KG1 (cell line): ENCODE data around the gene CLSTN1.
"Not testable (repeated sequence)": the region's sequence is repeated elsewhere in the genome, so short reads cannot be mapped to it uniquely, and the experiment has no call there.

ENCODE experiments used
- DNase-seq: peaks from one replicate; lab custom pipeline; 2025; lab: John Stamatoyannopoulos, UW

Gene CLSTN1

GRCh38 chr1:9761855-9762254, 61.9 kb downstream of the CLSTN1 start:
- no peak for DNase-seq

- DNase-seq: no peak
These were observed 62.9 kb downstream of the CLSTN1 start for GRCh38 chr1:9760824-9761223.

- no peak for DNase-seq
These were observed 63.8 kb downstream of the CLSTN1 start for GRCh38 chr1:9759939-9760338.

DNA sequence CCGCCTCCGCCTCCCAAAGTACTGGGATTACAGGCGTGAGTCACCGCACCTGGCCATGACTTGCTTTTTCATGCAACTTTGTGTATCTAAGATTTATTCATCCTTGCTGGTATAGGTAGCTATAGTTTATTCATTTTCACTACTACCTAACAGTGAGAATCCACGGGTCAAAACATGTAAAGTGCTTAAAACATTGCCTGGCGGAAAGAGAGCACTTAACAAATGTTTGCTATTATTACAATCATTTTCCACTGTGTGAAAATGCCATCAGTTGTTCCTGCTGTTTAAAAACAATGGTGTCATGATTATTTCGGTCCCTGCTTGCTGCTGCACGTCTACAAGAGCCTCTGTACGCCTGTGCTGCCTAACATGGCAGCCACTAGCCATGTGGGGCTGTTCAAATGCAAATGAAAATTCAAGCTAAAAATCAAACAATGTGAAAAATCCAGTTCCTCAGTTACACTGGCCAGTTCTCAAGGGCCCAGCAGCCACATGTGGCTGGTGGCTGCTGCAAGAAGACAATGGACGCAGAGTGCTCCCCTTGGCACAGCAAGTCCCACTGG, 65.1 kb downstream of the CLSTN1 start:
- DNase-seq: no peak

- no peak for DNase-seq
These were observed 68.2 kb downstream of the CLSTN1 start for GRCh38 chr1:9755441-9755995.

- DNase-seq: no peak
These were observed 70.6 kb downstream of the CLSTN1 start for GRCh38 chr1:9753121-9753531.

GRCh38 chr1:9751971-9752370, 71.8 kb downstream of the CLSTN1 start:
- DNase-seq: no peak

DNA sequence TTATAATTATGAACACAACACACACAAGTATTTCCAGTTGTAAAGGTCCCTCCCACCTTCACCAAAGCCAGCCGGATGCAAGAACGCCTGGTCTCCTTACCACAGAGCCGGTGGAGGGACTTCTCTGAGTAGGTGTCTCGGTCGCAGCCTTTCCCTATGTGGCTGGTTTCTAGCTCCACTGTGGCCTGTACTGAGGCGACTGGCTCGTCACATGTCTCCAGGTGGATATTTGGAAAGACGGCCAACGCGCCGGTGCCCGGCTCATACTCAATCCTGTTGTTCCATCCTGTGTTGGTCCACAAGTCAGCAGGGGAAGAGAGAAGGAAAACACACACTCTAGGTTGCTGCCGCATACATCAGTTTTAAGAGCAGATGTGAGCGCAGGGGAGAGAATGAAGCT, 74.4 kb downstream of the CLSTN1 start:
- no peak for DNase-seq

DNA sequence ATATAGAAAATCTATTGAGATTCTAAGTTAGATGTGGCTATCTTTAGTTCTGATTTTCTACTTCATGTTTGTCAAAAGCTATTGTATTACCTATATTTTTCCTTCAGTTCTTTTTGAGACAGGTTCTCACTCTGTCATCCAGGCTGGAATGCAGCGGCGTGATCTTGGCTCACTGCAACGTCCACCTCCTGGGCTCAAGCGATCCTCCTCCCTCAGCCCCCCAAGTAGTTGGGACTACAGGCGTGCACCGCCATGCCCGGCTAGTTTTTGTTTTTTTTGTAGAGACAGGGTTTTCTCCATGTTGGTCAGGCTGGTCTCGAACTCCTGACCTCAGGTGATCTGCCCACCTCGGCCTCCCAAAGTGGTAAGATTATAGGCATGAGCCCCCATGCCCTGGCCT, 75.4 kb downstream of the CLSTN1 start:
- DNase-seq: not testable (repeated sequence)

DNA sequence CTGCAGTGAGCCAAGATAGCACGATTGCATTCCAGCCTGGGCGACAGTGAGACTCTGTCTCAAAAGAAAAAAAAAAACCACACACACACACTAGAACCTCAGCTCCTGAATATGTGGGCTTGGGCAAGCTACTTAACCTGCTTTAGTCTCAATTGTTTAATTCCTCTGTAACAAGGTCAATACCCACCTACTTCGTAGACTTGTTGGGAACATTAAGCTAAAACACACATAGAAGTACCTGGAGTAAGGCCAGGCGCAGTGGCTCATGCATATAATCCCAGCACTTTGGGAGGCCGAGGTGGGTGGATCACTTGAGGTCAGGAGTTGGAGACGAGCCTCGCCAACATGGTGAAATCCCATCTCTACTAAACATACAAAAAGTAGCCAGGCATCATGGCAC, 77.1 kb downstream of the CLSTN1 start:
- DNase-seq: no peak

DNA sequence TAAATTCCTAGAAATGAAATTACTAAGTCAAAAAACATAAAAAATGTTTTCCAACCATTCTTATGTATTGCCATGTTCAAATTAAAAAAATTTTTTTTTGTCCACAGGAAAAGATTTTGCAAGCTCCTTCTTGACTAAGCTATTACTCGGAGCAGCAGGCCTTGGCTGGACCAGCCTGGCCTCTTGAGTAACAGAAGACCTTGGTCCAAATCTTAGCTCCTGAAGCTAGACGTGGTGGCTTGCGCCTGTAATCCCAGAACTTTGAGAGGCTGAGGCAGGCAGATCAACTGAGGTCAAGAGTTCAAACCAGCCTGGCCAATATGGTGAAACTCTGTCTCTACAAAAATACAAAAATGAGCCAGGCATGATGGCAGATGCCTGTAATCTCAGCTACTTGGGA, 77.6 kb downstream of the CLSTN1 start:
- DNase-seq: no peak

GRCh38 chr1:9744106-9744799, 79.5 kb downstream of the CLSTN1 start:
- no peak for DNase-seq

GRCh38 chr1:9737671-9738070, 86.1 kb downstream of the CLSTN1 start:
- no peak for DNase-seq

GRCh38 chr1:9737057-9737456, 86.7 kb downstream of the CLSTN1 start:
- no peak for DNase-seq

DNA sequence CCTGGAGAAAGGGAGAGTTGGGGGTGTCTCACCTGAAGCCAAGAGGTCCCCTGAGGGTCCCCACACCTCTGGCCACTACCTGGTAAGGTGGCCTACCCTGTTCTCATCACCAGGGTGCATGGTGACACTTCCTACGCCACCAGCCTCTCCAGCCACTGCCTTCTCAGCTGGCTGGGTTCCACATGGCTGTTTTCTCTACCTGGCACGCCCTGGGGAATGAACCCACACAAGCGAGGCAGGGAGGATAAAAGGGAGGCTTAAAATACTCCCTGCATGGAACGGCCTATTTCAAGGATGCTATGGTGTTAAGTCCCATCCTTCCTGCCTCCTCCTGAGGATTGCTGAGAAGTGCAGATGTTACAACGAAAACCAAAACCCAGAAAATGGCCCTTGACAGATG, 87.5 kb downstream of the CLSTN1 start:
- no peak for DNase-seq

DNA sequence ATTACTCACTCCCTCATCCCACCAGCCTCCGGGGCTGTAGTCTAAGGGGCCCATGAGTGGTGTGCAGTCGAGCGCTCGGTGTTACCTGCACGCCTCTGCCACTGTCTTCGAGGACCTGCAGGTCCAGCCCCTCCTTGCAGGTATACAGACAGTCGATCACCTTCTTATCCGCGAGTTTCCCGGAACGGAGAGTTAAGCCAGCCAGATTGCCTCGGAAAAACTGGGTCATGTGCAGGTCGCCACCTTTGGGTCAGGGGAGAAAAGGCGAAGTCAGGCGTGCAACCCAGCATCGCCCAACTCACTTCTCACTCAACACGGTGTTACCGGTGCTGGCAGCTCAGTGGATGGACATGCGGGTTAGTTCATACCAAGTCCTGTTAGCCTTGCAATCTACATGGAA, 88.0 kb downstream of the CLSTN1 start:
- no peak for DNase-seq

GRCh38 chr1:9733160-9733789, 90.5 kb downstream of the CLSTN1 start:
- no peak for DNase-seq

GRCh38 chr1:9732123-9732971, 91.4 kb downstream of the CLSTN1 start:
- no peak for DNase-seq

- DNase-seq: no peak
These were observed 92.2 kb downstream of the CLSTN1 start for GRCh38 chr1:9731561-9731960.

- DNase-seq: no peak
These were observed 92.7 kb downstream of the CLSTN1 start for GRCh38 chr1:9731051-9731537.

GRCh38 chr1:9730096-9730901, 93.5 kb downstream of the CLSTN1 start:
- DNase-seq: no peak
